ENCODE results near the gene PSMD3.

DNA sequence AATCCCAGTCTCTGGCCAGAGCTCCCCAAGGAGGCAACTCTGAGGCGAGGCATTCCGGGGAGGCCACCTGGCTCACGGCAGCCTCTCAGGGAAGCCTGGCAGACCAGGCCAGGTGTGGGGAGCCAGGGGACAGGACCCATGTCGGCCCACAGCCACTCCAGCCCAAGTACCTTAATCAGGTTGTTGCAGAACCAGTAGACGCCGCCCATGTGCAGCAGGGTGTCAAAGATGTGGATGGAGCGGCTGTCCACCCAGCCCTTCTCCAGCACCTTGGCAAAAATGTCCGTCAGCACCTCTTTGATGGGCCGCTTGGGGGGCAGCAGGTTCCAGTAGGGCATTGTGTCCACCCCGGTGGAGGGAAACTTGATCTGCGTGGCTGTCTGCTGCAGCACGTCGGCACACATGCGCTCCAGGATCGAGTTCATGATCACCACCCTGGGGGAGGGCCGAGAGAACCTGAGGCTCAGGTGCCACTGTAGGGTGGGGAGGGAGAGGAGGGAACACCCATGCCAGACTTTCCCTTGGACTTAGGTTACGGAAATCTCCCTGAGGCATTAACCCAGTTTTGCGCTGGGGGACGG, 42.4 kb downstream of the PSMD3 start:
- TF ChIP-seq, protein P1, sequence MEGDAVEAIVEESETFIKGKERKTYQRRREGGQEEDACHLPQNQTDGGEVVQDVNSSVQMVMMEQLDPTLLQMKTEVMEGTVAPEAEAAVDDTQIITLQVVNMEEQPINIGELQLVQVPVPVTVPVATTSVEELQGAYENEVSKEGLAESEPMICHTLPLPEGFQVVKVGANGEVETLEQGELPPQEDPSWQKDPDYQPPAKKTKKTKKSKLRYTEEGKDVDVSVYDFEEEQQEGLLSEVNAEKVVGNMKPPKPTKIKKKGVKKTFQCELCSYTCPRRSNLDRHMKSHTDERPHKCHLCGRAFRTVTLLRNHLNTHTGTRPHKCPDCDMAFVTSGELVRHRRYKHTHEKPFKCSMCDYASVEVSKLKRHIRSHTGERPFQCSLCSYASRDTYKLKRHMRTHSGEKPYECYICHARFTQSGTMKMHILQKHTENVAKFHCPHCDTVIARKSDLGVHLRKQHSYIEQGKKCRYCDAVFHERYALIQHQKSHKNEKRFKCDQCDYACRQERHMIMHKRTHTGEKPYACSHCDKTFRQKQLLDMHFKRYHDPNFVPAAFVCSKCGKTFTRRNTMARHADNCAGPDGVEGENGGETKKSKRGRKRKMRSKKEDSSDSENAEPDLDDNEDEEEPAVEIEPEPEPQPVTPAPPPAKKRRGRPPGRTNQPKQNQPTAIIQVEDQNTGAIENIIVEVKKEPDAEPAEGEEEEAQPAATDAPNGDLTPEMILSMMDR (conservative IDR thresholded peaks at IDR 0.05; ENCODE audit: low read depth, low read length) = no peak
- TF ChIP-seq RAD21 (IDR thresholded peaks at IDR 0.05; ENCODE audit: low read length) = no peak
- no peak for TF ChIP-seq POLR2A (IDR thresholded peaks at IDR 0.05; ENCODE audit: low read depth, low read length)
- no peak for TF ChIP-seq CHD1 (IDR thresholded peaks at IDR 0.05; ENCODE audit: low read depth, low read length)
- no peak for TF ChIP-seq RCOR1 (IDR thresholded peaks at IDR 0.05; ENCODE audit: insufficient replicate concordance, low read length)
- TF ChIP-seq MXI1 (IDR thresholded peaks at IDR 0.05; ENCODE audit: borderline replicate concordance, low read depth, low read length) = no peak
- no peak for TF ChIP-seq CEBPB (IDR thresholded peaks at IDR 0.05; ENCODE audit: low read depth, low read length)
